IMR-90 (cell line): ENCODE measurements around the gene RASGRF2.

ENCODE experiments used
- CEBPB ChIP-seq: IDR thresholded peaks from 2 replicates; pipeline ENCODE4 v1.6.1; 2012; ENCODE audit warnings: low read depth, low read length, improper control_type of control experiment
- ELK1 ChIP-seq: fragments of 150-350 bp; IDR thresholded peaks from 2 replicates; pipeline ENCODE4 v1.6.1; 2016; ENCODE audit warnings: low read depth, mild to moderate bottlenecking, low read length, moderate library complexity, borderline replicate concordance
- MXI1 ChIP-seq: IDR thresholded peaks from 2 replicates; pipeline ENCODE4 v1.6.1; 2012; ENCODE audit warnings: low read depth, mild to moderate bottlenecking, low read length, moderate library complexity, borderline replicate concordance
- POLR2A ChIP-seq: IDR thresholded peaks from 2 replicates; pipeline ENCODE4 v1.6.1; 2012; ENCODE audit warnings: mild to moderate bottlenecking, low read depth, low read length
- RCOR1 ChIP-seq: IDR thresholded peaks from 2 replicates; pipeline ENCODE4 v1.6.1; 2012; ENCODE audit warnings: mild to moderate bottlenecking, low read length, improper control_type of control experiment; ENCODE audit not compliant: insufficient replicate concordance
- TF ChIP-seq, protein P1 (sequence below): conservative IDR thresholded peaks from 2 replicates; pipeline ENCODE4 v1.5.1; 2012; ENCODE audit warnings: mild to moderate bottlenecking, low read depth, low read length, improper control_type of control experiment

- no peak for TF ChIP-seq ELK1
- TF ChIP-seq, protein P1, sequence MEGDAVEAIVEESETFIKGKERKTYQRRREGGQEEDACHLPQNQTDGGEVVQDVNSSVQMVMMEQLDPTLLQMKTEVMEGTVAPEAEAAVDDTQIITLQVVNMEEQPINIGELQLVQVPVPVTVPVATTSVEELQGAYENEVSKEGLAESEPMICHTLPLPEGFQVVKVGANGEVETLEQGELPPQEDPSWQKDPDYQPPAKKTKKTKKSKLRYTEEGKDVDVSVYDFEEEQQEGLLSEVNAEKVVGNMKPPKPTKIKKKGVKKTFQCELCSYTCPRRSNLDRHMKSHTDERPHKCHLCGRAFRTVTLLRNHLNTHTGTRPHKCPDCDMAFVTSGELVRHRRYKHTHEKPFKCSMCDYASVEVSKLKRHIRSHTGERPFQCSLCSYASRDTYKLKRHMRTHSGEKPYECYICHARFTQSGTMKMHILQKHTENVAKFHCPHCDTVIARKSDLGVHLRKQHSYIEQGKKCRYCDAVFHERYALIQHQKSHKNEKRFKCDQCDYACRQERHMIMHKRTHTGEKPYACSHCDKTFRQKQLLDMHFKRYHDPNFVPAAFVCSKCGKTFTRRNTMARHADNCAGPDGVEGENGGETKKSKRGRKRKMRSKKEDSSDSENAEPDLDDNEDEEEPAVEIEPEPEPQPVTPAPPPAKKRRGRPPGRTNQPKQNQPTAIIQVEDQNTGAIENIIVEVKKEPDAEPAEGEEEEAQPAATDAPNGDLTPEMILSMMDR: no peak
- TF ChIP-seq RCOR1: no peak
- TF ChIP-seq CEBPB: no peak
- TF ChIP-seq POLR2A: no peak
- TF ChIP-seq MXI1: no peak
These were observed 109.8 kb downstream of the RASGRF2 start for GRCh38 chr5:81069990-81070389.
